ENCODE measurements around the gene TBC1D9.

DNA sequence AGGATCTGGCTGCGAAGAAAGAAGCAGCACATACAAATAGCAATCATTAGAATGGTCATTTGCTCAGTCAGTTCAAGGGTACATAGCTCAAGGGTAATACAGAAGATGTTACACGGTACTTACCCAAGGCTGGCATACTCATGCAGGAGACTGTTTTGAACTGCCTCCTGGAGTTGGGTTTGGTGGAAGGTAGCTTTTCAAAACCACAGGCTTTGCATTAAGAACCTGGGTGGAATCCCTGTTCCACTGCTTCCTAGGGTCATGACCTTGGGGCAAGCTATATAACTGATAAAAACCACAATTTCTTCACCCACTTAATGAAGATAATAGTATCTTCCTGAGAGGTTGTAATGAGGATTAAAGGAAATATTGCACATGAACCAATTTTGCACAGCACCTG is 36.5 kb downstream of the TBC1D9 start:
- TF ChIP-seq, protein P1, sequence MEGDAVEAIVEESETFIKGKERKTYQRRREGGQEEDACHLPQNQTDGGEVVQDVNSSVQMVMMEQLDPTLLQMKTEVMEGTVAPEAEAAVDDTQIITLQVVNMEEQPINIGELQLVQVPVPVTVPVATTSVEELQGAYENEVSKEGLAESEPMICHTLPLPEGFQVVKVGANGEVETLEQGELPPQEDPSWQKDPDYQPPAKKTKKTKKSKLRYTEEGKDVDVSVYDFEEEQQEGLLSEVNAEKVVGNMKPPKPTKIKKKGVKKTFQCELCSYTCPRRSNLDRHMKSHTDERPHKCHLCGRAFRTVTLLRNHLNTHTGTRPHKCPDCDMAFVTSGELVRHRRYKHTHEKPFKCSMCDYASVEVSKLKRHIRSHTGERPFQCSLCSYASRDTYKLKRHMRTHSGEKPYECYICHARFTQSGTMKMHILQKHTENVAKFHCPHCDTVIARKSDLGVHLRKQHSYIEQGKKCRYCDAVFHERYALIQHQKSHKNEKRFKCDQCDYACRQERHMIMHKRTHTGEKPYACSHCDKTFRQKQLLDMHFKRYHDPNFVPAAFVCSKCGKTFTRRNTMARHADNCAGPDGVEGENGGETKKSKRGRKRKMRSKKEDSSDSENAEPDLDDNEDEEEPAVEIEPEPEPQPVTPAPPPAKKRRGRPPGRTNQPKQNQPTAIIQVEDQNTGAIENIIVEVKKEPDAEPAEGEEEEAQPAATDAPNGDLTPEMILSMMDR (IDR thresholded peaks at IDR 0.05), result no peak
- TF ChIP-seq POLR2A (IDR thresholded peaks at IDR 0.05), result no peak
